ENCODE results near the gene ARHGAP30. TPM values are rescaled to one million over a fixed set of nuclear protein-coding genes. Genes with fewer than 3 reads are reported as not detected.

Gene ARHGAP30
- total and polyA plus RNA-seq, 2 of the 8 experiments (the other 6 are each of a cell fraction or from before 2014, with no cell fraction given), result 0.27 to 0.39 TPM

DNA sequence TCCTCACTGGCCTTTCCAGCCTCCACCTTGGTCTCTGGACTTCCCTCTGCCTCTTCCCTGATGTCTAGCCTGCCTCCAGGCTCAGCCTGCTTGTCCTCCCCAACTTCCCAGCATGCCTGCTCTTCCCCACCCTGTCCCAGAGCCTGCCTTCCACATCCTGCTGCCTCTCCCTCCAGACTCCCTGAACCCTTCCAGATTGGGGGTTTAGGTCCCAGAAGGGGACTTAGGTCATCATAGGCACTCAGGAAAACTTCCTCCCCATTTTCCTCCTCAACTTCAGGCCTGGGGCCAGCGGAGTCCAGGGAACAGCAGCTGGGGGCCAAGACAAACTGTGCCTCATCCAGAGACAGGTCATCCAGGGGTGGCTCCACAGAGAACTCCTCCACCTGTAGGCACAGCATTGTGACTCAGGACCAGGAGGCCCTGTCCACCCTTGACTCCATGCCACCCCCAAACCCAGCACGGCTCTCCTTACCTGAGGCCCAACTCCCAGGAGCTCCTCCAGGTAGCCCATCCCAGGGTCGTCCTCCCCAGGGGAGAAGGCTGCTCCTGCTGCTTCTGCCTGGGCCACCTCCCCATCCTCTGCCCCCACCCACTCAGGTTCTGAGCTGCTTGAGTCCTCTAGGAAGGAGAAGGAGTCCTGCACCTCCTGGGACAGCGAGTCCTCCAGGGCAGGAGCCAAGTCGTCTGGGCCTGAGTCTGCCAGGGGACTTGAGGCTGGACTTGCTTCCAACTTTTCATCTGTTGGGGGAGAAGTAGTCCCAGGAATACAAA, 20.6 kb downstream of the ARHGAP30 start:
- TF ChIP-seq POLR2AphosphoS5 (IDR thresholded peaks at IDR 0.05; ENCODE audit: low read depth, low read length), result no peak
- TF ChIP-seq EGR1 (IDR thresholded peaks at IDR 0.05; ENCODE audit: borderline replicate concordance, low read depth, low read length), result no peak
- TF ChIP-seq TAF7 (optimal IDR thresholded peaks at IDR 0.05; ENCODE audit: borderline replicate concordance, low read depth, low read length), result no peak
- no peak for TF ChIP-seq KDM1A (IDR thresholded peaks at IDR 0.05; ENCODE audit: borderline replicate concordance, low read length)
- peak; percentile 42; the same call in 1 of the 2 replicates for TF ChIP-seq ZNF274 (IDR thresholded peaks at IDR 0.05; ENCODE audit: borderline replicate concordance, extremely low read depth, low read length)
- peaks cover 0 to 12% of the 10 kb centered on the region in 2 experiments; a peak in 1 of 4 replicates for H3K9me3 ChIP-seq (ENCODE audit: insufficient read depth in 2 of 2, low read depth in 1 of 2, low read length in 1 of 2)
- no peak overlapping the region for H2BK20ac ChIP-seq (ENCODE audit: low read length)
- H3K56ac ChIP-seq (replicated peaks; ENCODE audit: insufficient read length, low read depth, low read length), result no peak overlapping the region
- peaks cover 0 to 4% (median 1%) of the 10 kb centered on the region in 4 experiments; a peak in 2 of 7 replicates for H3K4me1 ChIP-seq (replicated peaks in 1 of 4; ENCODE audit: control insufficient read depth in 3 of 4, insufficient read depth in 4 of 4, low read length in 3 of 4)
- ChIA-PET CTCF (ENCODE audit: partially characterized antibody) (interaction anchor here (0.5 to 1.3 kb wide), 5 partner anchors 7 to 48 kb away, joined by 3 read pairs; no protein-coding TSS in a partner anchor), POLR2A (ENCODE audit: partially characterized antibody) (interaction anchor here (0.6 to 1.3 kb wide), 3 partner anchors 10 to 114 kb away, joined by 3 read pairs; partner anchors contain the start of gene TSTD1)
- no peak overlapping the region for H2AK5ac ChIP-seq (ENCODE audit: low read depth, low read length)
- no peak for DNase-seq (ENCODE audit: low read depth in 1 of 2, low spot score in 2 of 2)
- H2BK12ac ChIP-seq (ENCODE audit: low read depth, low read length), result no peak overlapping the region
- FAIRE-seq, result no peak
- H4K91ac ChIP-seq (replicated peaks; ENCODE audit: insufficient read length, low read length), result no peak overlapping the region
- H2BK5ac ChIP-seq (ENCODE audit: low read depth, low read length), result no peak overlapping the region
- no peak overlapping the region for H3K23ac ChIP-seq (ENCODE audit: insufficient read length)
- H2AFZ ChIP-seq (ENCODE audit: low read length), result no peak overlapping the region
- no peak overlapping the region for H4K5ac ChIP-seq (ENCODE audit: insufficient read length, low read depth, low read length)
- peaks cover 0 to 17% (median 8%) of the 10 kb centered on the region in 4 experiments; a peak in 6 of 7 replicates for H3K27me3 ChIP-seq (replicated peaks in 1 of 4; ENCODE audit: control insufficient read depth in 3 of 4, extremely low read depth in 1 of 4, insufficient read depth in 3 of 4, low read length in 3 of 4)
- H3K79me2 ChIP-seq (ENCODE audit: control insufficient read depth in 1 of 2, insufficient read depth in 2 of 2, low read length in 2 of 2), result peaks cover 0 to 10% of the 10 kb centered on the region in 2 experiments; a peak in 2 of 4 replicates
- peaks cover 6% of the 10 kb centered on the region for H3K79me1 ChIP-seq (ENCODE audit: low read depth, low read length)
- 88% methylated on average over 5 of the region's 5 CpGs; no CpG with 5 or more reads in 1 of the 2 experiments for WGBS, 2 experiments (ENCODE audit: extremely low coverage in 1 of 2, insufficient coverage in 1 of 2, insufficient read length in 1 of 2, insufficient replicate concordance in 2 of 2, low coverage in 1 of 2, low lambda C conversion rate in 2 of 2, missing lambda C conversion rate in 1 of 2)
- no peak overlapping the region; the same call in 1 of the 2 replicates for H4K8ac ChIP-seq (ENCODE audit: extremely low read depth, insufficient read depth, low read length)
- no peak overlapping the region for H3K18ac ChIP-seq (ENCODE audit: extremely low read depth, low read length)
- H3K27ac ChIP-seq (ENCODE audit: low read depth, low read length), result no peak overlapping the region
- H4K20me1 ChIP-seq (replicated peaks in 1 of 2; ENCODE audit: control insufficient read depth in 1 of 2, insufficient read depth in 2 of 2, low read length in 2 of 2), result no peaks in the 10 kb centered on the region
- no peak overlapping the region for H3K14ac ChIP-seq (ENCODE audit: insufficient read length)
- no peaks in the 10 kb centered on the region for H3K36me3 ChIP-seq (ENCODE audit: control insufficient read depth in 2 of 4, insufficient read depth in 4 of 4, low read length in 3 of 4)
- no peak overlapping the region for H3K4me2 ChIP-seq (ENCODE audit: insufficient read depth in 1 of 2, low read depth in 2 of 2, low read length in 2 of 2)
- H3K4ac ChIP-seq (replicated peaks; ENCODE audit: insufficient read length, low read depth, low read length), result no peak overlapping the region
- H2BK120ac ChIP-seq (replicated peaks; ENCODE audit: low read depth, low read length), result no peak overlapping the region
- H3K9ac ChIP-seq (replicated peaks in 1 of 4; ENCODE audit: extremely low read depth in 1 of 4, low read depth in 3 of 4, low read length in 3 of 4), result no peak overlapping the region
- H2BK15ac ChIP-seq (ENCODE audit: low read length), result no peak overlapping the region
- no peak overlapping the region for H3K4me3 ChIP-seq (ENCODE audit: extremely low read depth in 1 of 4, insufficient read depth in 2 of 4, low read depth in 3 of 4, low read length in 4 of 4)
- H3K23me2 ChIP-seq (ENCODE audit: low read depth, low read length), result peaks cover 7% of the 10 kb centered on the region

Data from H1 (cell line).